CD4-positive, alpha-beta memory T cell (primary cell): ENCODE measurements around the gene MDM2. TPM values are rescaled to one million over a fixed set of nuclear protein-coding genes. Genes with fewer than 3 reads are reported as not detected.
A peak's percentile ranks its signal among the peaks of the same experiment; 100 is the strongest.
"Not testable (repeated sequence)": the region's sequence is repeated elsewhere in the genome, so short reads cannot be mapped to it uniquely, and the experiment has no call there.

Experiments used
- CTCF ChIA-PET: fragments of 350-600 bp; sonication (Branson Sonifier 250); formaldehyde crosslinking; loops from one replicate; lab custom pipeline; 2021; ENCODE audit warnings: inconsistent platforms; ENCODE audit not compliant: partially characterized antibody; lab: Charles Lee
- POLR2A ChIA-PET: fragments of 350-600 bp; sonication (Branson Sonifier 250); formaldehyde crosslinking; loops from one replicate; lab custom pipeline; 2021; ENCODE audit not compliant: partially characterized antibody; lab: Charles Lee
- DNase-seq, 5 donors: peaks; one replicate each; pipeline versions ENCODE4 v3.0.0 to v3.0.0-alpha.2; 2020 to 2022; ENCODE audit warnings: mixed read lengths in 1 of 5
- H3K27ac ChIP-seq: one replicate; pipeline ENCODE4 v1.7.0; 2013; ENCODE audit warnings: low read depth, low read length
- H3K27me3 ChIP-seq: 2 replicates; pipeline ENCODE4 v1.7.0; 2013; ENCODE audit warnings: mild to moderate bottlenecking, low read length, moderate library complexity; ENCODE audit not compliant: insufficient read depth
- H3K36me3 ChIP-seq: 2 replicates; pipeline ENCODE4 v1.7.0; 2013; ENCODE audit warnings: mild to moderate bottlenecking, low read length, moderate library complexity; ENCODE audit not compliant: insufficient read depth
- H3K4me1 ChIP-seq: 2 replicates; pipeline ENCODE4 v1.7.0; 2013; ENCODE audit warnings: mild to moderate bottlenecking, low read length, moderate library complexity; ENCODE audit not compliant: insufficient read depth
- H3K4me3 ChIP-seq, 2 donors: one replicate each; pipeline ENCODE4 v1.7.0; 2013; ENCODE audit warnings: low read length in 2 of 2, mild to moderate bottlenecking in 1 of 2
- H3K9me3 ChIP-seq, 2 donors: one replicate each; pipeline ENCODE4 v1.7.0; 2013; ENCODE audit warnings: low read length in 2 of 2, control low read depth in 1 of 2; ENCODE audit not compliant: control insufficient read depth in 1 of 2
- H3K27ac Mint-ChIP-seq, 7 donors: one replicate each; pipeline ENCODE4 v1.8.0; 2020 to 2021; ENCODE audit warnings: mixed read lengths in 7 of 7, mild to moderate bottlenecking in 6 of 7, inconsistent platforms in 3 of 7, moderate library complexity in 3 of 7
- H3K27me3 Mint-ChIP-seq, 2 donors: one replicate each; pipeline ENCODE4 v1.8.0; 2020 to 2021; ENCODE audit warnings: mixed read lengths in 2 of 2
- H3K36me3 Mint-ChIP-seq, 2 donors: one replicate each; pipeline ENCODE4 v1.8.0; 2020 to 2021; ENCODE audit warnings: mixed read lengths in 2 of 2, inconsistent platforms in 1 of 2, mild to moderate bottlenecking in 1 of 2
- H3K4me1 Mint-ChIP-seq, 4 donors: one replicate each; pipeline ENCODE4 v1.8.0; 2020 to 2021; ENCODE audit warnings: mixed read lengths in 4 of 4, mild to moderate bottlenecking in 1 of 4
- H3K4me3 Mint-ChIP-seq, 8 donors: one replicate each; pipeline ENCODE4 v1.8.0; 2020 to 2021; ENCODE audit warnings: mixed read lengths in 8 of 8, mild to moderate bottlenecking in 7 of 8, moderate library complexity in 6 of 8, inconsistent platforms in 3 of 8
- H3K9me3 Mint-ChIP-seq, 8 donors: one replicate each; pipeline ENCODE4 v1.8.0; 2020 to 2021; ENCODE audit warnings: mixed read lengths in 8 of 8, mild to moderate bottlenecking in 5 of 8, inconsistent platforms in 3 of 8, moderate library complexity in 1 of 8
- intact Hi-C: fragments of 100-400 bp; cut with micrococcal nuclease; formaldehyde crosslinking; loops from one replicate; pipeline ENCODE4 v1.15.1; 2023
- polyA plus RNA-seq, 2 donors: library from polyadenylated mRNA; unstranded; fragments of 300-500 nt; fragmentation: Illumina TruSeq; gene quantifications; one replicate each; pipeline ENCODE4 v1.2.3, GENCODE V29; 2021
- total RNA-seq, 2 experiments: library from RNA; stranded (reverse); gene quantifications; one replicate each; pipeline ENCODE4 v1.2.3, GENCODE V29; 2021

Gene MDM2
- total and polyA plus RNA-seq, 4 experiments from 2014 or later: 9.7 to 121 (median 69.9) TPM

- H3K36me3 ChIP-seq: no peaks in the 10 kb centered on the region
- Mint-ChIP-seq H3K9me3 (no peaks in the 10 kb centered on the region), H3K27me3 (peaks cover 2 to 4% of the 10 kb centered on the region in 2 donors), H3K27ac (no peak overlapping the region), H3K36me3 (no peaks in the 10 kb centered on the region), H3K4me1 (no peaks in the 10 kb centered on the region), H3K4me3 (no peak overlapping the region)
- H3K9me3 ChIP-seq: no peaks in the 10 kb centered on the region
- H3K4me3 ChIP-seq: no peak overlapping the region
- DNase-seq: no peak
- intact Hi-C loops: no loop called here
- no peaks in the 10 kb centered on the region for H3K4me1 ChIP-seq
- H3K27ac ChIP-seq: no peak overlapping the region
- CTCF ChIA-PET: no interaction called here
- POLR2A ChIA-PET: no interaction called here
- no peaks in the 10 kb centered on the region for H3K27me3 ChIP-seq
These were observed 48.5 kb downstream of the MDM2 start for GRCh38 chr12:68856510-68856909.

DNA sequence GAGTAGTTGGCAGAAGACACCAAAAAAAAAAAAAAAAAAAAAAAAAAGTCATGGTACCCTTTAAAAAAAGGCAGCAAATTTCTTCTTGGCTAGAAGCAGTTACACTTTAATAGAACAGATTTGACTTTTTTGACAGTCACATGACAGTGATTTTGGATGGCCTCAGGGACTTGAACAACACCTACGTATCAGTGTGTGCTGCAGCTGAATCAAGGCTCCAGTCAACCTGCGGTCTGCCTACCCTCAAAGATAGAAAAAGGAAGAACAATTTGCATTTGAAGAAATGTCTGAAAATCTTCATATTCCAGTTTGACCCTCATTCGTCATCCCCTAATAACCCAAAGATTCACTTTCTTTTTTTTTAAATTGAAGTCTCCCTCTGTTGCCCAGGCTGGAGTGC, 53.9 kb downstream of the MDM2 start:
- Mint-ChIP-seq H3K9me3 (no peaks in the 10 kb centered on the region), H3K27ac (no peak overlapping the region), H3K4me1 (no peaks in the 10 kb centered on the region), H3K27me3 (peaks cover 0 to 2% of the 10 kb centered on the region in 2 donors), H3K36me3 (no peaks in the 10 kb centered on the region), H3K4me3 (no peak overlapping the region)
- POLR2A ChIA-PET: no interaction called here
- no peak for DNase-seq
- Histone ChIP-seq H3K27me3 (no peaks in the 10 kb centered on the region), H3K4me3 (no peak overlapping the region), H3K9me3 (no peaks in the 10 kb centered on the region), H3K36me3 (no peaks in the 10 kb centered on the region), H3K27ac (no peak overlapping the region), H3K4me1 (no peaks in the 10 kb centered on the region)
- intact Hi-C loops: no loop called here
- CTCF ChIA-PET: no interaction called here

DNA sequence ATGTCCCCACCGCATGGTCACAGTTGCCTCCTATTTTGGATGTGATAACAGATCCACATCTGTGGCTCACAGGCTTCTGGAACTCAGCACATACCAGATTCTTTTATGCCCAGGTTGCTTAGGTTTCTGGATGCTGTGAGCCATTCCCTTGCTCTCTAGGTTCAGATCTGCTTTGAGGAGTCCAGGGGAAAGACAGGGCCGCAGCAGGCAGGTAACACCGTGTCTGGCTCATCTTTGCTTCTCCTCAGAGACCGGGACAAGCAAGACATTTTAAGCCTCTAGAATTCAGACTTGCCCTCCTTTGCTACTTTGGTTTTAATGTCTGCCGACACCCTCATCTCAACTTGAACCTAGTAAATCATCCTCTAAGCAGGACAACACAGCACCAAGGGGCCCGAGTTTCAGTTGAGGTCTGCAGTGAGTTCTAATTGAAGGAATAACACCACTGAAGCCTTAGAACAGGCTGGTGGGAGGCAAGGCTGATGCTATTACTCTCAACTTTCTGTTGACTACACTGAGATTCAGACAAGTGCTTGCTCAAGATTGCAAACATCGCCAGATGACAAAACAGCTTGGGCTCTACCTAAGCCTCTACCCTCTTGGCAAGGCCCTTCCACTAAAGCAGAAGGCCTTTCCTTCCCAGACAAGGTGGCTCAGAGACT, 55.3 kb downstream of the MDM2 start:
- DNase-seq: no peak
- H3K4me3 Mint-ChIP-seq: no peak overlapping the region
- no peaks in the 10 kb centered on the region for H3K9me3 ChIP-seq
- H3K27me3 ChIP-seq: no peaks in the 10 kb centered on the region
- no peaks in the 10 kb centered on the region for H3K9me3 Mint-ChIP-seq
- H3K27ac ChIP-seq: no peak overlapping the region
- no peaks in the 10 kb centered on the region for H3K4me1 Mint-ChIP-seq
- peak overlapping the region in 1 of 7 donors; percentile 48 for H3K27ac Mint-ChIP-seq
- peaks cover 0 to 2% of the 10 kb centered on the region in 2 donors for H3K27me3 Mint-ChIP-seq
- no peaks in the 10 kb centered on the region for H3K36me3 ChIP-seq
- H3K36me3 Mint-ChIP-seq: no peaks in the 10 kb centered on the region
- ChIA-PET CTCF (no interaction called here), POLR2A (no interaction called here)
- no peaks in the 10 kb centered on the region for H3K4me1 ChIP-seq
- H3K4me3 ChIP-seq: no peak overlapping the region
- intact Hi-C loops: no loop called here

- POLR2A ChIA-PET, H3K27me3 ChIP-seq, H3K27ac ChIP-seq, H3K4me3 ChIP-seq, H3K4me3 Mint-ChIP-seq, H3K4me1 Mint-ChIP-seq, H3K9me3 Mint-ChIP-seq, H3K36me3 ChIP-seq, H3K27me3 Mint-ChIP-seq, H3K9me3 ChIP-seq, H3K36me3 Mint-ChIP-seq, H3K4me1 ChIP-seq: not testable (repeated sequence)
- H3K27ac Mint-ChIP-seq: peak overlapping the region in 1 of 7 donors; percentile 74
- peak in 4 of 5 donors; percentile 12 to 26 (median 18) for DNase-seq
- CTCF ChIA-PET: interaction anchor here (1.0 kb wide), 1 partner anchor 206 kb away, joined by 4 read pairs; no protein-coding TSS in a partner anchor
- intact Hi-C loops: loop anchor here (1.0 kb wide), 1 partner anchor 206 kb away; no protein-coding TSS in a partner anchor
These were observed 56.0 kb downstream of the MDM2 start for GRCh38 chr12:68863886-68864454.

- Mint-ChIP-seq H3K27me3 (peaks cover 0 to 2% of the 10 kb centered on the region in 2 donors), H3K4me1 (no peaks in the 10 kb centered on the region), H3K9me3 (no peaks in the 10 kb centered on the region), H3K36me3 (no peaks in the 10 kb centered on the region), H3K27ac (no peak overlapping the region), H3K4me3 (no peak overlapping the region)
- Histone ChIP-seq H3K27me3 (no peaks in the 10 kb centered on the region), H3K4me1 (no peaks in the 10 kb centered on the region), H3K36me3 (no peaks in the 10 kb centered on the region), H3K27ac (no peak overlapping the region), H3K4me3 (no peak overlapping the region), H3K9me3 (no peaks in the 10 kb centered on the region)
- intact Hi-C loops: loop anchor here (1.0 kb wide), 1 partner anchor 206 kb away; no protein-coding TSS in a partner anchor
- ChIA-PET POLR2A (no interaction called here), CTCF (interaction anchor here (1.0 kb wide), 1 partner anchor 205 kb away, joined by 4 read pairs; no protein-coding TSS in a partner anchor)
- no peak for DNase-seq
These were observed 56.6 kb downstream of the MDM2 start for GRCh38 chr12:68864604-68865003.

GRCh38 chr12:68865399-68866164, 57.6 kb downstream of the MDM2 start:
- Mint-ChIP-seq H3K27ac (no peak overlapping the region), H3K36me3 (no peaks in the 10 kb centered on the region), H3K4me1 (no peaks in the 10 kb centered on the region), H3K4me3 (no peak overlapping the region), H3K27me3 (no peaks in the 10 kb centered on the region), H3K9me3 (no peaks in the 10 kb centered on the region)
- no peaks in the 10 kb centered on the region for H3K27me3 ChIP-seq
- H3K4me3 ChIP-seq: no peak overlapping the region
- POLR2A ChIA-PET: no interaction called here
- DNase-seq: no peak
- no peaks in the 10 kb centered on the region for H3K4me1 ChIP-seq
- no peaks in the 10 kb centered on the region for H3K9me3 ChIP-seq
- no peaks in the 10 kb centered on the region for H3K36me3 ChIP-seq
- H3K27ac ChIP-seq: no peak overlapping the region
- intact Hi-C loops: no loop called here
- CTCF ChIA-PET: interaction anchor here (1.2 kb wide), 1 partner anchor 208 kb away, joined by 3 read pairs; no protein-coding TSS in a partner anchor

- H3K27me3 ChIP-seq: no peaks in the 10 kb centered on the region
- H3K4me1 ChIP-seq: no peaks in the 10 kb centered on the region
- no peaks in the 10 kb centered on the region for H3K9me3 ChIP-seq
- intact Hi-C loops: no loop called here
- ChIA-PET CTCF (interaction anchor here (1.3 kb wide), 1 partner anchor 203 kb away, joined by 4 read pairs; no protein-coding TSS in a partner anchor), POLR2A (no interaction called here)
- DNase-seq: no peak
- H3K36me3 ChIP-seq: no peaks in the 10 kb centered on the region
- no peak overlapping the region for H3K27ac ChIP-seq
- Mint-ChIP-seq H3K9me3 (no peaks in the 10 kb centered on the region), H3K36me3 (no peaks in the 10 kb centered on the region), H3K27ac (no peak overlapping the region), H3K4me1 (no peaks in the 10 kb centered on the region), H3K4me3 (no peak overlapping the region), H3K27me3 (no peaks in the 10 kb centered on the region)
- H3K4me3 ChIP-seq: no peak overlapping the region
These were observed 59.0 kb downstream of the MDM2 start for GRCh38 chr12:68866950-68867349.
